H1 (cell line): ENCODE results near the gene TMUB2. TPM values are rescaled to one million over a fixed set of nuclear protein-coding genes. Genes with fewer than 3 reads are reported as not detected.

Experiments
- CTCF ChIA-PET: fragments of 300-600 bp; sonication (Branson Sonifier 250); formaldehyde crosslinking; loops from one replicate; lab custom pipeline; 2021; ENCODE audit not compliant: partially characterized antibody; lab: Charles Lee
- POLR2A ChIA-PET: fragments of 300-600 bp; sonication (Branson Sonifier 250); formaldehyde crosslinking; loops from one replicate; lab custom pipeline; 2021; ENCODE audit warnings: inconsistent platforms; ENCODE audit not compliant: partially characterized antibody; lab: Charles Lee
- DNase-seq, 2 experiments: peaks; one replicate each; pipeline versions ENCODE4 v3.0.0 to v3.0.0-alpha.2; 2010 to 2022; ENCODE audit warnings: low spot score in 2 of 2, low read depth in 1 of 2, mixed read lengths in 1 of 2
- FAIRE-seq: peaks from 2 replicates; lab custom pipeline; 2011; peaks lifted over from hg19 to GRCh38; lab: Jason Lieb, UNC
- H2AFZ ChIP-seq: 2 replicates; pipeline ENCODE4 v1.8.1; 2012; ENCODE audit warnings: low read length, inconsistent platforms
- H2AK5ac ChIP-seq: 2 replicates; pipeline ENCODE4 v1.6.1; 2013; ENCODE audit warnings: low read depth, low read length
- H2BK120ac ChIP-seq: replicated peaks from 2 replicates; pipeline ENCODE3; 2013; ENCODE audit warnings: low read depth, low read length, inconsistent platforms
- H2BK12ac ChIP-seq: 2 replicates; pipeline ENCODE4 v1.6.1; 2013; ENCODE audit warnings: low read depth, low read length
- H2BK15ac ChIP-seq: 2 replicates; pipeline ENCODE4 v1.6.1; 2013; ENCODE audit warnings: low read length
- H2BK20ac ChIP-seq: 2 replicates; pipeline ENCODE4 v1.6.1; 2013; ENCODE audit warnings: low read length
- H2BK5ac ChIP-seq: 2 replicates; pipeline ENCODE4 v1.6.1; 2013; ENCODE audit warnings: low read depth, low read length
- H3K14ac ChIP-seq: 2 replicates; pipeline ENCODE4 v1.6.1; 2013; ENCODE audit warnings: inconsistent platforms; ENCODE audit not compliant: insufficient read length
- H3K18ac ChIP-seq: 2 replicates; pipeline ENCODE4 v1.6.1; 2013; ENCODE audit warnings: low read length; ENCODE audit errors: extremely low read depth
- H3K23ac ChIP-seq: 2 replicates; pipeline ENCODE4 v1.6.1; 2013; ENCODE audit warnings: inconsistent platforms; ENCODE audit not compliant: insufficient read length
- H3K23me2 ChIP-seq: 2 replicates; pipeline ENCODE4 v1.6.1; 2013; ENCODE audit warnings: low read depth, low read length
- H3K27ac ChIP-seq: 2 replicates; pipeline ENCODE4 v1.6.1; 2011; ENCODE audit warnings: low read depth, low read length, inconsistent platforms
- H3K27me3 ChIP-seq, 4 experiments: replicated peaks in 1 of 4; 1 replicate in 1 of 4; 2 replicates in 3 of 4; pipeline versions ENCODE4 v1.6.1 to v1.8.1; 2011 to 2013; ENCODE audit warnings: low read length in 3 of 4, mild to moderate bottlenecking in 3 of 4, inconsistent platforms in 2 of 4, mixed read lengths in 2 of 4, moderate library complexity in 1 of 4; ENCODE audit not compliant: control insufficient read depth in 3 of 4, insufficient read depth in 3 of 4; ENCODE audit errors: extremely low read depth in 1 of 4
- H3K36me3 ChIP-seq, 4 experiments: 2 replicates each; pipeline versions ENCODE4 v1.6.1 to v1.8.1; 2011 to 2013; ENCODE audit warnings: mild to moderate bottlenecking in 4 of 4, low read length in 3 of 4, moderate library complexity in 2 of 4, control low read depth in 1 of 4, inconsistent platforms in 1 of 4; ENCODE audit not compliant: insufficient read depth in 4 of 4, control insufficient read depth in 2 of 4
- H3K4ac ChIP-seq: replicated peaks from 2 replicates; pipeline ENCODE3; 2013; ENCODE audit warnings: low read length, low read depth, mixed read lengths, inconsistent platforms; ENCODE audit not compliant: insufficient read length
- H3K4me1 ChIP-seq, 4 experiments: replicated peaks in 1 of 4; 1 replicate in 1 of 4; 2 replicates in 3 of 4; pipeline versions ENCODE4 v1.6.1 to v1.8.1; 2011 to 2013; ENCODE audit warnings: low read length in 3 of 4, inconsistent platforms in 2 of 4, mixed read lengths in 1 of 4; ENCODE audit not compliant: insufficient read depth in 4 of 4, control insufficient read depth in 3 of 4
- H3K4me2 ChIP-seq, 2 experiments: 2 replicates each; pipeline versions ENCODE4 v1.6.1 to v1.8.1; 2011 to 2013; ENCODE audit warnings: low read depth in 2 of 2, low read length in 2 of 2, control low read depth in 1 of 2, inconsistent platforms in 1 of 2, mild to moderate bottlenecking in 1 of 2; ENCODE audit not compliant: insufficient read depth in 1 of 2
- H3K4me3 ChIP-seq, 4 experiments: fragments of 200-600, 300-600 bp in 1 of 4; sonication (generic), shearing (Covaris generic), sonication (Bioruptor Twin) in 1 of 4; 2 replicates each; pipeline versions ENCODE4 v1.5.1 to v1.8.1; 2011 to 2016; ENCODE audit warnings: low read length in 4 of 4, low read depth in 3 of 4, control low read depth in 2 of 4, inconsistent platforms in 2 of 4, mild to moderate bottlenecking in 2 of 4, mixed read lengths in 1 of 4, moderate library complexity in 1 of 4; ENCODE audit not compliant: insufficient read depth in 2 of 4; ENCODE audit errors: extremely low read depth in 1 of 4
- H3K56ac ChIP-seq: replicated peaks from 2 replicates; pipeline ENCODE3; 2013; ENCODE audit warnings: low read depth, mild to moderate bottlenecking, mixed read lengths, low read length, inconsistent platforms; ENCODE audit not compliant: insufficient read length
- H3K79me1 ChIP-seq: 2 replicates; pipeline ENCODE4 v1.6.1; 2013; ENCODE audit warnings: low read depth, low read length, control low read depth
- H3K79me2 ChIP-seq, 2 experiments: 2 replicates each; pipeline versions ENCODE4 v1.6.1 to v1.8.1; 2012 to 2013; ENCODE audit warnings: low read length in 2 of 2, mild to moderate bottlenecking in 2 of 2, inconsistent platforms in 1 of 2; ENCODE audit not compliant: insufficient read depth in 2 of 2, control insufficient read depth in 1 of 2
- H3K9ac ChIP-seq, 4 experiments: replicated peaks in 1 of 4; 1 replicate in 1 of 4; 2 replicates in 3 of 4; pipeline versions ENCODE4 v1.6.1 to v1.8.1; 2011 to 2013; ENCODE audit warnings: low read depth in 3 of 4, low read length in 3 of 4, control low read depth in 2 of 4, mild to moderate bottlenecking in 2 of 4, moderate library complexity in 2 of 4, inconsistent platforms in 1 of 4; ENCODE audit errors: extremely low read depth in 1 of 4
- H3K9me3 ChIP-seq, 2 experiments: 2 replicates each; pipeline versions ENCODE4 v1.6.1 to v1.8.1; 2012 to 2013; ENCODE audit warnings: mild to moderate bottlenecking in 2 of 2, moderate library complexity in 2 of 2, control low read depth in 1 of 2, inconsistent platforms in 1 of 2, low read depth in 1 of 2, low read length in 1 of 2, mixed read lengths in 1 of 2; ENCODE audit not compliant: insufficient read depth in 2 of 2
- H4K20me1 ChIP-seq, 2 experiments: replicated peaks in 1 of 2; 2 replicates each; pipeline versions ENCODE3 to v1.8.1; 2011 to 2013; ENCODE audit warnings: inconsistent platforms in 2 of 2, low read length in 2 of 2, mild to moderate bottlenecking in 1 of 2; ENCODE audit not compliant: insufficient read depth in 2 of 2, control insufficient read depth in 1 of 2
- H4K5ac ChIP-seq: 2 replicates; pipeline ENCODE4 v1.6.1; 2013; ENCODE audit warnings: low read length, low read depth, mixed read lengths, inconsistent platforms; ENCODE audit not compliant: insufficient read length
- H4K8ac ChIP-seq: 2 replicates; pipeline ENCODE4 v1.8.0; 2013; ENCODE audit warnings: mild to moderate bottlenecking, moderate library complexity, low read length, inconsistent platforms; ENCODE audit not compliant: insufficient read depth; ENCODE audit errors: extremely low read depth
- H4K91ac ChIP-seq: replicated peaks from 2 replicates; pipeline ENCODE3; 2013; ENCODE audit warnings: low read length, mixed read lengths, inconsistent platforms; ENCODE audit not compliant: insufficient read length
- EGR1 ChIP-seq: IDR thresholded peaks from 2 replicates; pipeline ENCODE4 v1.6.1; 2011; ENCODE audit warnings: low read depth, low read length, borderline replicate concordance
- MAX ChIP-seq: IDR thresholded peaks from 2 replicates; pipeline ENCODE4 v1.6.1; 2012; ENCODE audit warnings: inconsistent platforms
- NRF1 ChIP-seq: IDR thresholded peaks from 2 replicates; pipeline ENCODE4 v1.6.1; 2011; ENCODE audit warnings: mild to moderate bottlenecking, low read depth, low read length, improper control_type of control experiment
- PHF8 ChIP-seq: fragments of 200-600 bp; sonication (generic); conservative IDR thresholded peaks from 2 replicates; pipeline ENCODE4 v1.7.1; 2012; ENCODE audit warnings: low read depth, mild to moderate bottlenecking, inconsistent platforms, low read length, moderate library complexity
- POLR2A ChIP-seq, 2 experiments: IDR thresholded peaks; 1 replicate in 1 of 2; 2 replicates in 1 of 2; pipeline ENCODE4 v1.6.1; 2011; ENCODE audit warnings: low read depth in 2 of 2, low read length in 2 of 2, mild to moderate bottlenecking in 2 of 2; ENCODE audit errors: control extremely low read depth in 1 of 2
- RAD21 ChIP-seq, 2 experiments: IDR thresholded peaks in 1 of 2; conservative IDR thresholded peaks in 1 of 2; 2 replicates each; pipeline ENCODE4 v1.6.1; 2011; ENCODE audit warnings: low read depth in 2 of 2, low read length in 2 of 2, improper control_type of control experiment in 1 of 2, inconsistent platforms in 1 of 2, mild to moderate bottlenecking in 1 of 2, moderate library complexity in 1 of 2
- RBBP5 ChIP-seq: IDR thresholded peaks from 2 replicates; pipeline ENCODE4 v1.7.1; 2012; ENCODE audit warnings: low read depth, mild to moderate bottlenecking, inconsistent platforms, low read length, moderate library complexity, borderline replicate concordance
- SIN3A ChIP-seq, 2 experiments: IDR thresholded peaks in 1 of 2; conservative IDR thresholded peaks in 1 of 2; 2 replicates each; pipeline ENCODE4 v1.6.1; 2011 to 2012; ENCODE audit warnings: low read length in 2 of 2, improper control_type of control experiment in 1 of 2, low read depth in 1 of 2, mild to moderate bottlenecking in 1 of 2
- SRF ChIP-seq: IDR thresholded peaks from 2 replicates; pipeline ENCODE4 v1.6.1; 2011; ENCODE audit warnings: mild to moderate bottlenecking, low read depth, low read length, moderate library complexity
- TAF1 ChIP-seq: IDR thresholded peaks from 2 replicates; pipeline ENCODE4 v1.6.1; 2011; ENCODE audit warnings: mild to moderate bottlenecking, low read depth, low read length
- TAF7 ChIP-seq: optimal IDR thresholded peaks from 2 replicates; pipeline ENCODE3; 2011; ENCODE audit warnings: low read depth, mild to moderate bottlenecking, inconsistent platforms, low read length, moderate library complexity, borderline replicate concordance
- WGBS, 2 experiments: shearing (Covaris generic) in 1 of 2; methylation state at CpG; one replicate each; pipeline versions ENCODE4 v1.1.6 to v1.1.7; 2013 to 2015; ENCODE audit warnings: low lambda C conversion rate in 2 of 2, mixed read lengths in 2 of 2, inconsistent platforms in 1 of 2, low coverage in 1 of 2, missing lambda C conversion rate in 1 of 2; ENCODE audit not compliant: insufficient replicate concordance in 2 of 2, insufficient coverage in 1 of 2, insufficient read length in 1 of 2; ENCODE audit errors: extremely low coverage in 1 of 2, missing lambda C conversion rate in 1 of 2; 5-methylcytosine and 5-hydroxymethylcytosine counted together
- polyA plus RNA-seq, 7 experiments: library from polyadenylated mRNA; depleted of rRNA in 3 of 7; stranded (reverse) in 5 of 7; unstranded in 2 of 7; fragments of >200 nt in 5 of 7; fragments of 200-250 nt in 2 of 7; gene quantifications; 1 replicate in 5 of 7; 2 replicates in 1 of 7; 4 replicates in 1 of 7; pipeline versions ENCODE4 v1.2.1 to v1.2.3, GENCODE V29; 2011 to 2013; ENCODE audit warnings: missing spikeins in 2 of 7, mixed read lengths in 2 of 7
- total RNA-seq: library from RNA; stranded (reverse); fragmentation: NEBNext Ultra II Directional; extraction: Animal tissue kit (Norgen Biotek cat#: 25700); gene quantifications from 2 replicates; pipeline ENCODE4 v1.2.1, GENCODE V29; 2021

TMUB2 gene
- total and polyA plus RNA-seq, 2 of the 8 experiments (the other 6 are each of a cell fraction or from before 2014, with no cell fraction given) = 18.5 to 30.5 TPM

- H2BK20ac ChIP-seq = no peak overlapping the region
- H3K4ac ChIP-seq = no peak overlapping the region
- DNase-seq (peak in 1 of 2 experiments; percentile 75), FAIRE-seq (no peak)
- no peak overlapping the region for H4K91ac ChIP-seq
- H3K23ac ChIP-seq = no peak overlapping the region
- H2BK120ac ChIP-seq = no peak overlapping the region
- 0% methylated on average over 30 of the region's 73 CpGs; no CpG with 5 or more reads in 1 of the 2 experiments for WGBS, 2 experiments
- no peak overlapping the region for H2BK12ac ChIP-seq
- H3K14ac ChIP-seq = no peak overlapping the region
- H3K27ac ChIP-seq = peak overlapping the region; percentile 92
- H2BK5ac ChIP-seq = no peak overlapping the region
- peak overlapping the region; percentile 61 for H4K5ac ChIP-seq
- no peak overlapping the region for H2AK5ac ChIP-seq
- peak overlapping the region; percentile 13 to 96 (median 88); a peak in 6 of 7 replicates for H3K9ac ChIP-seq
- no peaks in the 10 kb centered on the region for H3K27me3 ChIP-seq
- peaks cover 21% of the 10 kb centered on the region for H3K23me2 ChIP-seq
- H3K36me3 ChIP-seq = peaks cover 20 to 29% (median 26%) of the 10 kb centered on the region in 4 experiments; a peak in 7 of 8 replicates
- CTCF ChIA-PET = interaction anchor here (1.1 to 1.9 kb wide), 3 partner anchors 9 to 113 kb away, joined by 3 to 6 read pairs (median 4); no protein-coding TSS in a partner anchor
- peak overlapping the region; percentile 83 for H3K18ac ChIP-seq
- H2AFZ ChIP-seq = no peak overlapping the region
- no peaks in the 10 kb centered on the region for H3K9me3 ChIP-seq
- H3K4me2 ChIP-seq = peak overlapping the region in 1 of 2 experiments; percentile 64; a peak in 2 of 4 replicates
- H4K8ac ChIP-seq = no peak overlapping the region
- peak overlapping the region; percentile 62 to 100 (median 78) for H3K4me3 ChIP-seq
- H3K79me1 ChIP-seq = peaks cover 9% of the 10 kb centered on the region
- peaks cover 11 to 23% of the 10 kb centered on the region in 2 experiments for H3K79me2 ChIP-seq
- POLR2A ChIA-PET = interaction anchor here (0.8 to 4.9 kb wide), 18 partner anchors 9 to 134 kb away, joined by 3 to 58 read pairs (median 4); partner anchors contain the start of genes RUNDC3A and SLC25A39
- H4K20me1 ChIP-seq = peaks cover 0 to 8% of the 10 kb centered on the region in 2 experiments
- no peak overlapping the region for H3K56ac ChIP-seq
- no peak overlapping the region for H2BK15ac ChIP-seq
- H3K4me1 ChIP-seq = peaks cover 4 to 21% (median 5%) of the 10 kb centered on the region in 4 experiments; a peak in 6 of 7 replicates
- TF ChIP-seq SIN3A (conservative IDR thresholded peaks at IDR 0.05 in 1 of 2, IDR thresholded peaks at IDR 0.05 in 1 of 2; ENCODE audit: low read depth in 1 of 2, low read length in 2 of 2) (0 out of 4 replicates have a peak, but pooled peaks have one; percentile 34 to 40), POLR2A (IDR thresholded peaks at IDR 0.05; ENCODE audit: control extremely low read depth in 1 of 2, low read depth in 2 of 2, low read length in 2 of 2) (peak in 1 of 2 experiments; percentile 49; a peak in 2 of 3 replicates), EGR1 (peak; percentile 39; the same call in 1 of the 2 replicates), TAF1 (peak; percentile 63; the same call in 1 of the 2 replicates), TAF7 (no peak), MAX (no peak), SRF (no peak), RBBP5 (peak; percentile 83; the same call in 1 of the 2 replicates), PHF8 (peak; percentile 37; the same call in 1 of the 2 replicates), RAD21 (IDR thresholded peaks at IDR 0.05 in 1 of 2, conservative IDR thresholded peaks at IDR 0.05 in 1 of 2; ENCODE audit: low read depth in 2 of 2, low read length in 2 of 2) (peak; percentile 11 to 30; a peak in 2 of 4 replicates), NRF1 (no peak)
These were observed 32.4 kb downstream of the TMUB2 start for GRCh38 chr17:44219108-44219615.
